ENCODE data around the gene CFAP157. TPM values are rescaled to one million over a fixed set of nuclear protein-coding genes. Genes with fewer than 3 reads are reported as not detected.

Gene CFAP157
- total and polyA plus RNA-seq, 2 of the 13 experiments (the other 11 are each of a cell fraction or from before 2014, with no cell fraction given), result 0.07 TPM; not detected in 1

- Histone ChIP-seq H3K27ac (ENCODE audit: extremely low read length, insufficient read depth, low read length) (no peak overlapping the region), H3K27me3 (ENCODE audit: control insufficient read depth in 1 of 2, insufficient read depth in 2 of 2, low read length in 2 of 2) (no peaks in the 10 kb centered on the region), H3K4me2 (ENCODE audit: low read depth, low read length) (no peak overlapping the region), H3K4me1 (ENCODE audit: insufficient read depth, low read length) (peaks cover 24% of the 10 kb centered on the region), H4K20me1 (ENCODE audit: insufficient read depth, low read length) (no peaks in the 10 kb centered on the region), H3K9ac (ENCODE audit: insufficient read depth, low read depth, low read length) (no peak overlapping the region), H3K36me3 (replicated peaks in 1 of 2; ENCODE audit: control insufficient read depth in 1 of 2, insufficient read depth in 2 of 2, low read length in 2 of 2) (no peaks in the 10 kb centered on the region), H2AFZ (ENCODE audit: low read length) (no peak overlapping the region), H3K4me3 (replicated peaks in 1 of 3; ENCODE audit: insufficient read depth in 1 of 3, low read depth in 2 of 3, low read length in 3 of 3) (no peak overlapping the region), H3K79me2 (ENCODE audit: insufficient read depth, low read length) (no peaks in the 10 kb centered on the region), H3K9me3 (ENCODE audit: low read length) (no peaks in the 10 kb centered on the region)
- no TSS peak for BruUV-seq (replicated peaks)
- intact Hi-C loops (cut with micrococcal nuclease; ENCODE audit: unreplicated experiment) (no loop called here), in situ Hi-C loops (cut with HindIII; ENCODE audit: extremely low pct_ligation_motif_present, low pct_unique_long_range_greater_than_20kb) (no loop called here)
- FAIRE-seq (no peak), ATAC-seq (no peak), DNase-seq (ENCODE audit: low spot score) (no peak)
- POLR2A ChIA-PET, result no interaction called here
- WGBS (ENCODE audit: low lambda C conversion rate), result 83% methylated on average over 16 of the region's 18 CpGs
- TF ChIP-seq CBX2 (IDR thresholded peaks at IDR 0.05; ENCODE audit: low read depth, low read length) (no peak), CBX2 (CRISPR knock-in tag; IDR thresholded peaks at IDR 0.05; ENCODE audit: low read depth) (no peak), GFI1 (CRISPR knock-in tag; IDR thresholded peaks at IDR 0.05; ENCODE audit: borderline replicate concordance) (no peak)
- CTCF ChIA-PET (ENCODE audit: low intra/inter-chr PET ratio, low total read pairs), result no interaction called here
Measured at GRCh38 chr9:127667906-127668305, 38.9 kb upstream of the CFAP157 start.

GRCh38 chr9:127673234-127673633 lies 33.6 kb upstream of the CFAP157 start:
- ATAC-seq (no peak), DNase-seq (ENCODE audit: low spot score) (no peak), FAIRE-seq (no peak)
- no peak for TF ChIP-seq YEATS4 (CRISPR knock-in tag; IDR thresholded peaks at IDR 0.05; ENCODE audit: borderline replicate concordance)
- no peak for TF ChIP-seq ZNF207 (IDR thresholded peaks at IDR 0.05; ENCODE audit: borderline replicate concordance)
- no peak for TF ChIP-seq ONECUT2 (CRISPR knock-in tag; IDR thresholded peaks at IDR 0.05)
- TF ChIP-seq CEBPZ (IDR thresholded peaks at IDR 0.05; ENCODE audit: low read length), result no peak
- TF ChIP-seq TOPORS (CRISPR knock-in tag; IDR thresholded peaks at IDR 0.05), result no peak
- TF ChIP-seq THAP8 (CRISPR knock-in tag; IDR thresholded peaks at IDR 0.05; ENCODE audit: borderline replicate concordance), result no peak
- no peak for TF ChIP-seq NR2F2 (IDR thresholded peaks at IDR 0.05; ENCODE audit: borderline replicate concordance, low read depth)
- Histone ChIP-seq H3K9me3 (ENCODE audit: low read length) (no peaks in the 10 kb centered on the region), H3K4me1 (ENCODE audit: insufficient read depth, low read length) (no peaks in the 10 kb centered on the region), H3K79me2 (ENCODE audit: insufficient read depth, low read length) (no peaks in the 10 kb centered on the region), H3K4me3 (replicated peaks in 1 of 3; ENCODE audit: insufficient read depth in 1 of 3, low read depth in 2 of 3, low read length in 3 of 3) (no peak overlapping the region), H3K36me3 (replicated peaks in 1 of 2; ENCODE audit: control insufficient read depth in 1 of 2, insufficient read depth in 2 of 2, low read length in 2 of 2) (no peaks in the 10 kb centered on the region), H3K27me3 (ENCODE audit: control insufficient read depth in 1 of 2, insufficient read depth in 2 of 2, low read length in 2 of 2) (no peaks in the 10 kb centered on the region), H3K9ac (ENCODE audit: insufficient read depth, low read depth, low read length) (no peak overlapping the region), H3K27ac (ENCODE audit: extremely low read length, insufficient read depth, low read length) (no peak overlapping the region), H3K4me2 (ENCODE audit: low read depth, low read length) (no peak overlapping the region), H4K20me1 (ENCODE audit: insufficient read depth, low read length) (no peaks in the 10 kb centered on the region), H2AFZ (ENCODE audit: low read length) (no peak overlapping the region)
- intact Hi-C loops (cut with micrococcal nuclease; ENCODE audit: unreplicated experiment), result no loop called here
- ChIA-PET CTCF (ENCODE audit: low intra/inter-chr PET ratio, low total read pairs) (no interaction called here), POLR2A (no interaction called here)
- in situ Hi-C loops (cut with HindIII; ENCODE audit: extremely low pct_ligation_motif_present, low pct_unique_long_range_greater_than_20kb), result no loop called here
- BruUV-seq (replicated peaks), result no TSS peak
- 68% methylated on average over 7 of the region's 7 CpGs for WGBS (ENCODE audit: low lambda C conversion rate)
